ENCODE measurements around the gene DOCK10.

The DOCK10 gene

GRCh38 chr2:224976629-224977525 lies 65.4 kb downstream of the DOCK10 start:
- TF ChIP-seq TCF4 (CRISPR knock-in tag; IDR thresholded peaks at IDR 0.05; ENCODE audit: borderline replicate concordance) (no peak), CREB5 (CRISPR knock-in tag; IDR thresholded peaks at IDR 0.05; ENCODE audit: low read depth) (no peak), SNAI2 (CRISPR knock-in tag; IDR thresholded peaks at IDR 0.05) (no peak), ZC3H10 (CRISPR knock-in tag; IDR thresholded peaks at IDR 0.05) (no peak), CSRNP3 (CRISPR knock-in tag; IDR thresholded peaks at IDR 0.05) (no peak), PPARA (CRISPR knock-in tag; IDR thresholded peaks at IDR 0.05; ENCODE audit: borderline replicate concordance) (no peak), ZNF565 (CRISPR knock-in tag; conservative IDR thresholded peaks at IDR 0.05; ENCODE audit: low read depth) (no peak), PATZ1 (CRISPR knock-in tag; IDR thresholded peaks at IDR 0.05; ENCODE audit: borderline replicate concordance) (no peak), ZNF70 (CRISPR knock-in tag; IDR thresholded peaks at IDR 0.05) (no peak), TOX (CRISPR knock-in tag; IDR thresholded peaks at IDR 0.05; ENCODE audit: borderline replicate concordance) (no peak), BACH2 (CRISPR knock-in tag; IDR thresholded peaks at IDR 0.05; ENCODE audit: borderline replicate concordance) (no peak), POU6F1 (CRISPR knock-in tag; IDR thresholded peaks at IDR 0.05; ENCODE audit: borderline replicate concordance, low read depth) (no peak), ARNTL (CRISPR knock-in tag; IDR thresholded peaks at IDR 0.05; ENCODE audit: borderline replicate concordance, low read depth) (no peak), OSR1 (CRISPR knock-in tag; IDR thresholded peaks at IDR 0.05) (no peak), ESRRG (CRISPR knock-in tag; IDR thresholded peaks at IDR 0.05) (no peak), GLIS3 (CRISPR knock-in tag; IDR thresholded peaks at IDR 0.05) (no peak), CSDC2 (CRISPR knock-in tag; IDR thresholded peaks at IDR 0.05) (no peak), ZFP30 (CRISPR knock-in tag; IDR thresholded peaks at IDR 0.05) (no peak), ZNF8 (CRISPR knock-in tag; IDR thresholded peaks at IDR 0.05) (no peak)
- no peak for ATAC-seq

GRCh38 chr2:224975761-224976160 lies 66.5 kb downstream of the DOCK10 start:
- no peak for ATAC-seq
- TF ChIP-seq ZNF70 (CRISPR knock-in tag; IDR thresholded peaks at IDR 0.05), result no peak
- no peak for TF ChIP-seq POU6F1 (CRISPR knock-in tag; IDR thresholded peaks at IDR 0.05; ENCODE audit: borderline replicate concordance, low read depth)
- no peak for TF ChIP-seq TCF4 (CRISPR knock-in tag; IDR thresholded peaks at IDR 0.05; ENCODE audit: borderline replicate concordance)
- no peak for TF ChIP-seq CREB5 (CRISPR knock-in tag; IDR thresholded peaks at IDR 0.05; ENCODE audit: low read depth)
- no peak for TF ChIP-seq TSHZ2 (CRISPR knock-in tag; IDR thresholded peaks at IDR 0.05)
- TF ChIP-seq ZFP30 (CRISPR knock-in tag; IDR thresholded peaks at IDR 0.05), result no peak
- TF ChIP-seq SNAI2 (CRISPR knock-in tag; IDR thresholded peaks at IDR 0.05), result no peak
- no peak for TF ChIP-seq OSR1 (CRISPR knock-in tag; IDR thresholded peaks at IDR 0.05)
- TF ChIP-seq TOX (CRISPR knock-in tag; IDR thresholded peaks at IDR 0.05; ENCODE audit: borderline replicate concordance), result no peak
- TF ChIP-seq ISL1 (CRISPR knock-in tag; IDR thresholded peaks at IDR 0.05), result no peak
- TF ChIP-seq ZC3H10 (CRISPR knock-in tag; IDR thresholded peaks at IDR 0.05), result no peak
- no peak for TF ChIP-seq ESRRG (CRISPR knock-in tag; IDR thresholded peaks at IDR 0.05)
- no peak for TF ChIP-seq GLIS3 (CRISPR knock-in tag; IDR thresholded peaks at IDR 0.05)
